NCI-H2107 treated with DMSO at 0.1 percent for 48 hours (cell line): ENCODE results near the gene RIMKLA.

Experiments
- DNase-seq: peaks from one replicate; lab custom pipeline; 2025; ENCODE audit not compliant: unreplicated experiment; lab: John Stamatoyannopoulos, UW

Gene RIMKLA

DNA sequence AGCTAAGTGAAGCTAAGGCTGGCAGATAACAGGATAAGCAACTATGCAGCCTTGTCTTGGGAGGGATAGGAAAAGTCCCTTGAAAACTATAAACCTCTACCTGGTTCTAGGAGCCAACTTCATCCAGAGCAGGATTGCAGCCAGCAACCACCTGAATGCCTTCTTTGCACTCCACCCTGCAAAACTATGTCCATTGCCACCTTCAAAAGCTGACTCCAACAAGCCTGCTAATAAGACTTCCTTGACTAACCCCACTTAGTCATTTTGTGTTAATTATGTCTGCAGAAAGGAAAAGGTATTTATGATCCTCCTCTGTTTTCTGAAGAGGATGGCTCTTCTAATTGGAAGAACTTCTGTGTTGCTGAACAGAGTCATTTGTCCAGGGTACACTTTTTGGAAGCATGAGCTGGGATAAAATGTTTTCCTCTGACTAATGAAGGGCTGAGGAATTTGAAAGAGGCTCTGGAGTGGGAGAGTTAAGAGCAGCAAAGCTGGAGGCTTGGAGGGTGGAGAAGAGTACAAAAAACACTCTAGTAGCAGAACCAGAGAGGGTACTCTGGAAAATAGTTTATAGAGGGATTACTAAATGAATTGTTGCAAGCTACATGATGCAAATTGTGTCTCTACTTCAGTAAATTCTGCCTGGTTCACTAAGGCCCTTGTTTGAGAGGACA lies 9.6 kb upstream of the RIMKLA start:
- DNase-seq, result no peak

GRCh38 chr1:42372796-42373195 lies 7.8 kb upstream of the RIMKLA start:
- DNase-seq, result no peak

DNA sequence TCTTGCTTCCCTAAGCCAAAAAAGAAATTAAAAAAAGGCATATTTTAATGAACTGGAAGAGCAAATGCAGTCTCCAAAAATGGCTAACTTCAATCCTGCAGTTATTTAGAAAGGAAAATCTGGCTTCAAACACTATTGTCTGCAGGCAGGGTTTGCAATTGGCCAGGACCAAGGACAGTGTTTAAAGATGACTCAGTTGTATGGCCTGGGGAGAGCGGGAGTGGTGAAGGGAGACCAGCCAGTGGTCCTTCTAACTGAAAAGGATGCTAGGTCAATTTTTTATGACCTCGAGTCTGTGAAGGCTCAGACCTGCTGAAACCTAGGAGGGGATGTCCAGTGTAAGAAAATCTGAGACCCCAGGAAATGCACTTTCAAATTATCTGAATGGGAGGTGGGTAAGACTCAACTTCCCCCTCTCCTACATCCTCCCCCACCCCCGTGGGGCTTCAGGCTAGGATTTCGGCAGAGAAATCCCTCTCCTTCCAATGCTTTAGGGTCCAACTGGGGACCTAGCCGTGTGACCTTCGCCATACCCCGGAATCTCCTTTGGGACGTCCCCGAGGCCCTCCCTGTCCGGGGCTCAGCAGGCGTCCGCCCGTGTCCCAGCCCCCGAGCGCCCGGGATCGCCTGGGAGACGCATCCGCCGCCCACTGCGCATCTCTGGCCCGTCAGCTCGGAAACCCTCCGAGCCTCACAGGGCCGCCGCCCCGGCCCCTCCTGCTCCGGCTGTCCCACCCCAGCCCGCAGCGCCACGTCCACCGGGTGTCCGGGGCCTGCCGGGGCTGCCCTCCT lies 602 bp upstream of the RIMKLA start:
- DNase-seq, result no peak

- DNase-seq, result peak; percentile 41
Observed at GRCh38 chr1:42381280-42381673, 685 bp downstream of the RIMKLA start.

DNA sequence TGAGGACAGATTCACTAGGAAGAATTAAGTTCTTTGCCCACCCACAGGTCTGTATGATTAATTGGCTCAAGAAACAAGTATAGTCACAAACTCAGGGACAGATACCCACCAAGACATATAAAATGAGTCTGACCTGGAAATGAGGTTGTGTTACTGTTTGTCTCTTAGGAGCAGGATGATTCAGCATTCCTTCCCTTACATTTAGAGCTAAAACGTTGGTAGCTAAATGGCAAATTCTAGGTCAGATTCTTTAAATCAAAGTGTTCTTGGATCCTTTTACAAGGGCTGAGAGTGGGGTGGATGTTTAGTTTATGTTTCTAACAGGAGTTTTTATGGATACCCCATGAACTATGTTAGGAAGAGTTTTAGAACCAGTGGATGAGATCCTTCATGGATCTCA lies 4.7 kb downstream of the RIMKLA start:
- no peak for DNase-seq

DNA sequence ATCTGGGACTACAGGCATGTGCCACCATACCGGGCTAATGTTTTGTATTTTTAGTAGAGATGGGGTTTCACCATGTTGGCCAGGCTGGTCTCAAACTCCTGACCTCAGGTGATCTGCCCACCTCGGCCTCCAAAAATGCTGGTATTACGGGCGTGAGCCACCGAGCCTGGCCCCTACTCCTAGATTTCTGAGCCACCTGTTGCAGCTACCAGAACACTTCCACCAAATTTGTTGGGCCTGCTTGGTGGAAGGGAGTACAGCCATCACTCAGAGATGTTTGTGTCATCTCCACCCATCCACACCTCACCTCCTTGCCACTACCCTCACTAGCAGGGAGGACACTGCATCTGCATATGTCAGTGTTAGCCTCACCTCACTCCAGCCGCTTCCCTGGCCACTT lies 5.5 kb downstream of the RIMKLA start:
- DNase-seq, result no peak

- DNase-seq, result peak; percentile 92
Observed at GRCh38 chr1:42392255-42392654, 11.7 kb downstream of the RIMKLA start.

- no peak for DNase-seq
Observed at GRCh38 chr1:42392967-42393848, 12.6 kb downstream of the RIMKLA start.

DNA sequence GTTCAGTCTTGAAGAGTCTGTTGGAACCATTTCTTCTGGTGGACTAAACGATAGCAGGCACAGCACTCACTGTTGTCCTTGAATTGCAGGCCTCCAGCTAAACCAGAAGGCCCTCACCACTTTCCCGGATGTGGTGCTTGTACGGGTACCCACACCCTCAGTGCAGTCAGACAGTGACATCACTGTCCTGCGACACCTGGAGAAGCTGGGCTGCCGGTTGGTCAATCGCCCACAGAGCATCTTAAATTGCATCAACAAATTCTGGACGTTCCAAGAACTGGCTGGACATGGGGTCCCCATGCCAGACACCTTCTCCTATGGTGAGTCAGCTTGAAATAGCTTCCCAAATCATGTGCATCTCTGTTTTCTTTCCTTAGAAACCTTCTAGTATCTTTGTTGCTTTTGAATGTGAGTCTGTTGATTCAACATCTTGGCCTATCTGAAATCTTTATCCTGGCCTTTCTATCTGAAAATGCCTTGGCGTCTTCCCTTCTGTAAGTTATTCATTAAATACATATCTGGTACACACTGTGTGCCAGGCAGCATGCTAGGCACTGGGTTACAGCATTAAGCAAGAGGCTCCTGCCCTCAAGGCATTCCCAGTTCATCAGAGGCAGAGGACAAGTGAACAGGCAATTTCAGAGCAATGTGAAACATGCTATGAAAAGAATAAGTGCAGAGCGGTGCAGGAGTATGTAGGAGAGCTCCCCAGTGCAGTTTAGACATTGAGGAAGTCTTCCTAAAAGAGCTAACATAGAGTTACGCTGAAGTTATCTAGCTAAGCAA lies 18.9 kb downstream of the RIMKLA start:
- no peak for DNase-seq

DNA sequence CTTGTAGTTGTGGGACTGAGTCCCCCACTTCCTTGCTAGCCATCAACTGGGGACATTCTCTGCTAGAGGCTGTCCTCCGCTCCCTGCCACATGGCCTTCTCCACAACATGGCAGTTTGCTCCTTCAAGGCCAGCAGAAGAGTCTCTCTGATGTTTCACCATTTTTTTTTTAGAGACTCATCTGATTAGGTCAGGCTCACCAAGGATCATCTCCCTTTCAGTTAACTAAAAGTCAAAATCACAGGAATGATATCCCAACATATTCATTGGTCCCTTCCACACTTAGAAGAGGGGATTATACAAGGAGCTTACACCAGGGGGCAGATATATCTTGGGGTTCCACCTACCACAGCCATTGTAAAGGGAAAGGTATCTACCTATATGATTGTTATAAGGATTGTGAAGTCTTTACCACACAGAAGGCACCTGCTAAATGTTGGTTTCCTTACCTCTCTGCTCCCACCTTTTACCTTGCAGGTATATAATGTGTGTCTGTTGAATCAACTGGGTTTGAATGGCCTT lies 23.3 kb downstream of the RIMKLA start:
- DNase-seq, result no peak

DNA sequence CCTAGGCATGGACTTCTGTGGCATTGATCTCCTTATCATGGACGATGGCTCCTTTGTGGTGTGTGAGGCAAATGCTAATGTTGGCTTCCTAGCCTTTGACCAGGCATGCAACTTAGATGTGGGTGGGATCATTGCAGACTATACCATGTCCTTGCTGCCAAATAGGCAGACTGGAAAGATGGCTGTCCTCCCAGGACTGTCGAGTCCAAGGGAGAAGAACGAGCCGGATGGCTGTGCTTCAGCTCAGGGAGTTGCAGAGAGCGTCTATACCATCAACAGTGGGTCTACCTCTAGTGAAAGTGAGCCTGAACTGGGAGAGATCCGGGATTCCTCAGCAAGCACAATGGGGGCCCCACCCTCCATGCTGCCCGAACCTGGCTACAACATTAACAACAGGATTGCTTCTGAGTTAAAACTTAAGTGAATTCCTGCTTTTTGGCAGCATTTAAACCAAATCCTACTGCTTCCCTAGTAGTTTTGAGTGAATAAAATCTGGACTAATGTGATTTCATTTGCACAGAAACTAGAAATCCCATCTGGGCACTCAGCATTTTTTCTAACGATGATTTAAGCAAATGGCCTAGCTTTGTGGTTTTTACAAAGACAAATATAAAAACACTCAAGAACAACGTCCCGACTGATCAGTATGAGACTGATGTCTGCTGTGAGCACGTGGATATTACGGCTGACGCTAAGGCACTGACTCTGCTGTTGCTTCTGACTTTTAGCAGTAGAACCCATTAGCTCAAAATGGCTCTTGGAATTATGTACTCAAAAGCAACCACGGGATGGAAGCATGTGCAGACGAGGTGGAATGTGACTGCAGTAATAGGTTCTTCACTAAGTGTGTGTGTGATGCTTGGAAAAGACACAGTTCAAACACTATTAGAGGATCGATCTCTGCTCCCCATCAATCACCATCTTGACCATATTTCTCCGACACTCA lies 34.2 kb downstream of the RIMKLA start:
- DNase-seq, result no peak

- DNase-seq, result no peak
Observed at GRCh38 chr1:42417166-42417565, 36.6 kb downstream of the RIMKLA start.

- no peak for DNase-seq
Observed at GRCh38 chr1:42418516-42418915, 37.9 kb downstream of the RIMKLA start.

DNA sequence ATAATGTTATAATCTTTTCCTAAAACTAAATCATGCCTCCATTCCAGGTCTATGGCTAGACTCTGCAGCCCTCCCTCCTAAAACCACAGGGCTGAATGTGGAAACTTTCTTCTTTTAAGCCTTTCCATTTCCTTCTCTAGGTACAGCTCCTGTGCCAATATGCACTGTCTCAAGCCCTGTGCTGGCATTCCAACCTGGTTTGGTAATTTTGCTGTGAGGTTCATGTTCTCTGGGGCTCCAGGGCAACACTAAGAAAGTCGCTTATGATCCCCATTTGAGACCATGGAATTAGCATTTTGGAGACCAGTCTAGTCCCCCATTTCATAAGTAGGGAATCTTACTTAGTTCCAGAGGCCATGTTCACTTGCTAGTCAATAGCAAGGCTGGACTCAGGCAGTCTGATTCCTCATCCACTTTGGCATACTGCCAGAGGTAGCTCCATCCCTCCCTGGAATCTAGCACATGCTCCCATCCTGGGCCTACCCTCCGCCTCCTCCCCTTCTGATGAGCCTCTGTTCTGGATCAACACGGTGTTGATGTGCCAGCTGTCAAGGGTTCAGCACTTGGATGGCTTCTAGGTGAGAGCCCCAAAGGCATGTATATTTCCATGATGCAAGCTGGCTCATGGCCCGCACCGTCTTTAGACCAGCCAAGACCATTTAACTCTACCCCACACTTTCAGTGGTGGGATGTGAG lies 38.7 kb downstream of the RIMKLA start:
- DNase-seq, result no peak

- no peak for DNase-seq
Observed at GRCh38 chr1:42420121-42420520, 39.5 kb downstream of the RIMKLA start.

- peak; percentile 96 for DNase-seq
Observed at GRCh38 chr1:42420911-42421585, 40.5 kb downstream of the RIMKLA start.

DNA sequence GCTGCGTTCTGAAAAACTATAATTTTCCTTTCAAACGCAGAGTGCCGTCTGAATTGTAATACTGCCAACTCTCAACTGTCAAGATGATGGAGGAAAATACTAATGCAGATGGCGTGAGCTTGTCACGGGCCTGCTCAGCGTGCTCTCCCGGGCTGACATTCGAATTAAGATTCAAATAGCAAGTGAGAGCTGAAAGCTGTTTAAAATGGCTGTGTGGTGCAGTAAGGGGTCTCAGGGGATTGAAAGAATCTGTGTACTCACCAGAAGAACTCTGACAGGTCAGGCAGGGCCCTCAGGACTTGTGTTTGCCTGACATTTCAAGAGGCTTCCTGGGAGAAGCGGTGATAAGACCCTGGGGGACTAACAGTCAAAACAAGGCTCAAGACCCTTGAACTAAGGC lies 42.1 kb downstream of the RIMKLA start:
- peak; percentile 73 for DNase-seq

DNA sequence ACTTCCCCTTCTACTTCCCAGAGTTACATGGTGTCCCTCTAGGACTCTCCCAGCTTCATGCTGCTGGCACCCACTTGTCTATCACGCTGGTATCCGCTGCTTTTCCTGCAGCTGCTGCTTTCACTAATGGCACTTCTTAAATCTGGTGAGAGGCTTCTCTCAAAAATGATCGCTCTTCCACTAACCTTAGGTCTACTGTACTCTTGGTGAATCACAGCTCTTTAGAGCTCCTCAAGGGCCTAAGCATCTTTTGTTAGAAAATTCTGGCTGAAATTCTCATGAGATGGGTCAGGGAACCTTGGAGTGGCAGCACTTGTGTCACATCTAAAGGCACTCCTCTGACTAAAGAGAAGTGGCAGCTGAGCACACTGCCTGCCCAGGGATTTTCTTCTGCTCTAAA lies 43.1 kb downstream of the RIMKLA start:
- peak; percentile 92 for DNase-seq
